ENCODE measurements around the gene AADACL4.
"Not testable (repeated sequence)": the region's sequence is repeated elsewhere in the genome, so short reads cannot be mapped to it uniquely, and the experiment has no call there.

The AADACL4 gene

GRCh38 chr1:12629985-12630760, 13.7 kb upstream of the AADACL4 start:
- DNase-seq (ENCODE audit: low read depth), result no peak

GRCh38 chr1:12630946-12631530, 12.8 kb upstream of the AADACL4 start:
- no peak for DNase-seq (ENCODE audit: low read depth)

- DNase-seq (ENCODE audit: low read depth), result no peak
These were observed 12.3 kb upstream of the AADACL4 start for GRCh38 chr1:12631571-12631970.

GRCh38 chr1:12634156-12634555, 9.7 kb upstream of the AADACL4 start:
- DNase-seq (ENCODE audit: low read depth), result no peak

- DNase-seq (ENCODE audit: low read depth), result no peak
These were observed 9.1 kb upstream of the AADACL4 start for GRCh38 chr1:12634696-12635202.

- no peak for DNase-seq (ENCODE audit: low read depth)
These were observed 7.6 kb upstream of the AADACL4 start for GRCh38 chr1:12636098-12636950.

- no peak for DNase-seq (ENCODE audit: low read depth)
These were observed 6.2 kb upstream of the AADACL4 start for GRCh38 chr1:12637693-12638092.

- DNase-seq (ENCODE audit: low read depth), result no peak
These were observed 3.5 kb upstream of the AADACL4 start for GRCh38 chr1:12640237-12640957.

GRCh38 chr1:12640958-12641272, 3.0 kb upstream of the AADACL4 start:
- no peak for DNase-seq (ENCODE audit: low read depth)

GRCh38 chr1:12643079-12643478, 806 bp upstream of the AADACL4 start:
- DNase-seq (ENCODE audit: low read depth), result no peak

- no peak for DNase-seq (ENCODE audit: low read depth)
These were observed 352 bp downstream of the AADACL4 start for GRCh38 chr1:12644237-12644636.

GRCh38 chr1:12644829-12645228, 944 bp downstream of the AADACL4 start:
- no peak for DNase-seq (ENCODE audit: low read depth)

- DNase-seq (ENCODE audit: low read depth), result not testable (repeated sequence)
These were observed 1.5 kb downstream of the AADACL4 start for GRCh38 chr1:12645401-12645800.

- no peak for DNase-seq (ENCODE audit: low read depth)
These were observed 4.9 kb downstream of the AADACL4 start for GRCh38 chr1:12648741-12649140.

GRCh38 chr1:12649971-12650421, 6.1 kb downstream of the AADACL4 start:
- no peak for DNase-seq (ENCODE audit: low read depth)

- no peak for DNase-seq (ENCODE audit: low read depth)
These were observed 10.2 kb downstream of the AADACL4 start for GRCh38 chr1:12654004-12654567.

- DNase-seq (ENCODE audit: low read depth), result no peak
These were observed 10.8 kb downstream of the AADACL4 start for GRCh38 chr1:12654657-12655056.

GRCh38 chr1:12656575-12656974, 12.7 kb downstream of the AADACL4 start:
- DNase-seq (ENCODE audit: low read depth), result no peak

- no peak for DNase-seq (ENCODE audit: low read depth)
These were observed 13.4 kb downstream of the AADACL4 start for GRCh38 chr1:12657060-12657884.

GRCh38 chr1:12657885-12658512, 14.1 kb downstream of the AADACL4 start:
- not testable (repeated sequence) for DNase-seq (ENCODE audit: low read depth)
